K562 (cell line): ENCODE measurements around the gene GNAI1. TPM values are rescaled to one million over a fixed set of nuclear protein-coding genes. Genes with fewer than 3 reads are reported as not detected.

Experiments used
- ATAC-seq: fragments of 200-7000 bp; cut with Tn5 transposase; 3 replicates; pipeline ENCODE4 v1.9.1; 2020; ENCODE audit warnings: moderate library complexity
- BruUV-seq: library from RNA; stranded (reverse); fragments of 400-500 nt; replicated peaks from 2 replicates; lab custom pipeline; 2021; lab: Mats Ljungman, UMichigan
- CTCF ChIA-PET: fragments of 300-600 bp; formaldehyde crosslinking; extraction: SDS; loops from one replicate; lab custom pipeline; 2021; ENCODE audit warnings: low intra/inter-chr PET ratio; lab: Yijun Ruan, JAX
- POLR2A ChIA-PET: fragments of 300-600, 350-650 bp; sonication (Branson Sonifier 250); formaldehyde crosslinking; extraction: SDS; loops from one replicate; lab custom pipeline; 2021; ENCODE audit warnings: antibody characterized with exemption, inconsistent platforms; lab: Yijun Ruan, JAX
- DNase-seq, 4 experiments: peaks; one replicate each; pipeline versions ENCODE4 v3.0.0 to v3.0.0-alpha.2; 2011 to 2018; ENCODE audit warnings: low spot score in 3 of 4, mixed read lengths in 3 of 4; ENCODE audit errors: extremely low read depth in 1 of 4
- FAIRE-seq: peaks from 2 replicates; lab custom pipeline; 2011; peaks lifted over from hg19 to GRCh38; lab: Jason Lieb, UNC
- H2AFZ ChIP-seq: 2 replicates; pipeline ENCODE4 v1.6.0; 2011; ENCODE audit warnings: low read depth, low read length, control low read depth, inconsistent platforms
- H3K27ac ChIP-seq: fragments of 200-600 bp; 3 replicates; pipeline ENCODE4 v1.8.0; 2011; ENCODE audit warnings: low read depth, mild to moderate bottlenecking, control low read depth, inconsistent platforms, low read length, moderate library complexity, mixed read lengths; ENCODE audit errors: extremely low read depth
- H3K27me3 ChIP-seq, 2 experiments: fragments of 300-600 bp in 1 of 2; 2 replicates in 1 of 2; 3 replicates in 1 of 2; pipeline versions ENCODE4 v1.6.0 to v1.8.0; 2011; ENCODE audit warnings: inconsistent platforms in 2 of 2, low read length in 2 of 2, mild to moderate bottlenecking in 1 of 2, mixed read lengths in 1 of 2, moderate library complexity in 1 of 2; ENCODE audit not compliant: control insufficient read depth in 2 of 2, insufficient read depth in 2 of 2
- H3K36me3 ChIP-seq: fragments of 300-600 bp; 3 replicates; pipeline ENCODE4 v1.8.0; 2011; ENCODE audit warnings: mild to moderate bottlenecking, low read length, inconsistent platforms; ENCODE audit not compliant: control insufficient read depth, insufficient read depth
- H3K4me1 ChIP-seq, 2 experiments: fragments of 200-600 bp in 1 of 2; replicated peaks in 1 of 2; 2 replicates in 1 of 2; 3 replicates in 1 of 2; pipeline versions ENCODE4 v1.5.1 to v1.8.0; 2011; ENCODE audit warnings: inconsistent platforms in 2 of 2, low read length in 2 of 2, mild to moderate bottlenecking in 1 of 2, mixed read lengths in 1 of 2, moderate library complexity in 1 of 2; ENCODE audit not compliant: control insufficient read depth in 2 of 2, insufficient read depth in 2 of 2
- H3K4me2 ChIP-seq: 2 replicates; pipeline ENCODE4 v1.6.1; 2011; ENCODE audit warnings: low read length, control low read depth, inconsistent platforms, mixed read lengths; ENCODE audit not compliant: insufficient read depth
- H3K4me3 ChIP-seq: fragments of 200-600 bp; sonication (generic), shearing (Covaris generic); 2 replicates; pipeline ENCODE4 v1.5.1; 2016; ENCODE audit warnings: control low read depth, inconsistent platforms
- H3K79me2 ChIP-seq: fragments of 200-600 bp; 3 replicates; pipeline ENCODE4 v1.8.0; 2011; ENCODE audit warnings: low read length, inconsistent platforms; ENCODE audit not compliant: control insufficient read depth, insufficient read depth
- H3K9ac ChIP-seq, 2 experiments: 2 replicates each; pipeline versions ENCODE4 v1.6.0 to v1.6.1; 2011; ENCODE audit warnings: low read depth in 2 of 2, low read length in 2 of 2, control low read depth in 1 of 2, inconsistent platforms in 1 of 2, mild to moderate bottlenecking in 1 of 2, mixed read lengths in 1 of 2; ENCODE audit not compliant: insufficient read depth in 1 of 2
- H3K9me1 ChIP-seq: one replicate; pipeline ENCODE4 v1.6.0; 2011; ENCODE audit warnings: inconsistent platforms, mild to moderate bottlenecking, low read length, moderate library complexity; ENCODE audit not compliant: control insufficient read depth, insufficient read depth
- H3K9me3 ChIP-seq: replicated peaks from 2 replicates; pipeline ENCODE4 v1.5.1; 2011; ENCODE audit warnings: low read depth, low read length, inconsistent platforms; ENCODE audit not compliant: control insufficient read depth, insufficient read depth
- H4K20me1 ChIP-seq: replicated peaks from 2 replicates; pipeline ENCODE4 v1.6.1; 2011; ENCODE audit warnings: low read length, inconsistent platforms, mixed read lengths; ENCODE audit not compliant: control insufficient read depth, insufficient read depth
- HCFC1 ChIP-seq: IDR thresholded peaks from 2 replicates; pipeline ENCODE4 v1.6.1; 2012; ENCODE audit warnings: low read depth, low read length, improper control_type of control experiment
- HNRNPK ChIP-seq: fragments of 200-400 bp; formaldehyde crosslinking; IDR thresholded peaks from one replicate; pipeline ENCODE4 v1.6.1; 2018; ENCODE audit warnings: mild to moderate bottlenecking, low read depth, low read length; ENCODE audit not compliant: poor library complexity, severe bottlenecking
- MYNN ChIP-seq, 2 experiments: sonication (generic); formaldehyde crosslinking in 1 of 2; IDR thresholded peaks; 2 replicates each; pipeline versions ENCODE4 v1.5.0 to v1.6.1; 2016 to 2020; ENCODE audit warnings: antibody characterized with exemption in 1 of 2, missing genetic modification reagents in 1 of 2
- PHF20 ChIP-seq: fragments of 450-650 bp; IDR thresholded peaks from 2 replicates; pipeline ENCODE4 v1.6.1; 2018; ENCODE audit not compliant: partially characterized antibody
- RAD51 ChIP-seq: fragments of 450-650 bp; IDR thresholded peaks from 2 replicates; pipeline ENCODE4 v1.7.1; 2016; ENCODE audit warnings: low read depth, mild to moderate bottlenecking, borderline replicate concordance
- RBBP5 ChIP-seq: fragments of 200-600 bp; sonication (generic); IDR thresholded peaks from 2 replicates; pipeline ENCODE4 v1.6.1; 2012; ENCODE audit warnings: borderline replicate concordance, mild to moderate bottlenecking, low read length, control low read depth, inconsistent platforms; ENCODE audit not compliant: insufficient read depth, poor library complexity, severe bottlenecking
- RBM22 ChIP-seq: fragments of 200-400 bp; formaldehyde crosslinking; IDR thresholded peaks from 2 replicates; pipeline ENCODE4 v1.6.1; 2018; ENCODE audit warnings: low read length, low read depth; ENCODE audit not compliant: poor library complexity, severe bottlenecking
- SUPT5H ChIP-seq: fragments of 450-650 bp; IDR thresholded peaks from 2 replicates; pipeline ENCODE4 v1.6.1; 2016
- TAF7 ChIP-seq: fragments of 450-650 bp; IDR thresholded peaks from 2 replicates; pipeline ENCODE4 v1.6.1; 2016; ENCODE audit warnings: missing genetic modification characterization, missing compliant biosample characterization
- ZBTB1 ChIP-seq: sonication (generic); formaldehyde crosslinking; IDR thresholded peaks from 2 replicates; pipeline ENCODE4 v1.8.1; 2023; ENCODE audit warnings: missing genetic modification reagents, low read depth, mild to moderate bottlenecking, borderline replicate concordance
- ZNF316 ChIP-seq: fragments of 450-650 bp; IDR thresholded peaks from 2 replicates; pipeline ENCODE4 v1.6.1; 2016
- WGBS: fragments of 100-300 bp; shearing (Covaris generic); methylation state at CpG from one replicate; pipeline ENCODE4 v1.1.6; 2016; ENCODE audit warnings: low coverage, mixed read lengths; ENCODE audit not compliant: insufficient coverage; ENCODE audit errors: missing lambda C conversion rate; 5-methylcytosine and 5-hydroxymethylcytosine counted together
- in situ Hi-C: fragments of 300-500 bp; cut with MboI; formaldehyde crosslinking; loops from 4 replicates; pipeline ENCODE4 v1.15.0; 2018; ENCODE audit warnings: inconsistent platforms, mixed read lengths
- intact Hi-C: fragments of 100-400 bp; cut with micrococcal nuclease; formaldehyde crosslinking; loops from 2 replicates; pipeline ENCODE4 v1.14.2; 2022
- polyA plus RNA-seq, 8 experiments: library from polyadenylated mRNA; depleted of rRNA in 4 of 8; stranded (reverse) in 5 of 8; unstranded in 3 of 8; fragments of >200 nt; fragmentation: Nextera tagmentation in 2 of 8; fragmentation: Illumina TruSeq in 1 of 8; extraction: Ambion mirVana in 2 of 8; extraction: Trizol in 1 of 8; gene quantifications; 2 replicates each; pipeline versions ENCODE4 v1.2.1 to v1.2.3, GENCODE V29; 2011 to 2014; ENCODE audit warnings: inconsistent platforms in 1 of 8, missing spikeins in 1 of 8
- total RNA-seq, 7 experiments: library from RNA; depleted of rRNA in 6 of 7; stranded (reverse); fragments of >200 nt in 6 of 7; fragmentation: Illumina TruSeq in 2 of 7; extraction: Trizol in 2 of 7; gene quantifications; 2 replicates each; pipeline versions ENCODE4 v1.2.1 to v1.2.3, GENCODE V29; 2011 to 2021; ENCODE audit warnings: low replicate concordance in 1 of 7
- TF ChIP-seq, protein P1 (sequence below): IDR thresholded peaks from 3 replicates; pipeline ENCODE4 v1.6.1; 2011; ENCODE audit warnings: borderline replicate concordance, mild to moderate bottlenecking; ENCODE audit not compliant: insufficient read length, insufficient read depth
- TF ChIP-seq, protein P2 (sequence below), 3 experiments: fragments of 200-800 bp in 1 of 3; sonication (Bioruptor generic) in 1 of 3; sonication (generic) in 1 of 3; formaldehyde crosslinking in 1 of 3; IDR thresholded peaks; 2 replicates each; pipeline versions ENCODE4 v1.6.1 to v1.8.0; 2016 to 2022; ENCODE audit warnings: mild to moderate bottlenecking in 2 of 3, missing compliant biosample characterization in 2 of 3, missing genetic modification characterization in 2 of 3, missing genetic modification reagents in 1 of 3
- TF ChIP-seq, protein P3 (sequence below): fragments of 450-650 bp; IDR thresholded peaks from 2 replicates; pipeline ENCODE4 v1.6.1; 2016
- TF ChIP-seq, protein P4 (sequence below), 2 experiments: fragments of 450-650 bp in 1 of 2; IDR thresholded peaks; 2 replicates each; pipeline ENCODE4 v1.6.1; 2011 to 2017; ENCODE audit warnings: low read depth in 2 of 2, antibody characterized with exemption in 1 of 2, borderline replicate concordance in 1 of 2, low read length in 1 of 2, mild to moderate bottlenecking in 1 of 2, mixed read lengths in 1 of 2; ENCODE audit not compliant: control insufficient read depth in 1 of 2

The GNAI1 gene
- total and polyA plus RNA-seq, 9 of the 15 experiments (the other 6 are each of a cell fraction or from before 2014, with no cell fraction given): 0.03 to 0.13 (median 0.08) TPM; not detected in 6

DNA sequence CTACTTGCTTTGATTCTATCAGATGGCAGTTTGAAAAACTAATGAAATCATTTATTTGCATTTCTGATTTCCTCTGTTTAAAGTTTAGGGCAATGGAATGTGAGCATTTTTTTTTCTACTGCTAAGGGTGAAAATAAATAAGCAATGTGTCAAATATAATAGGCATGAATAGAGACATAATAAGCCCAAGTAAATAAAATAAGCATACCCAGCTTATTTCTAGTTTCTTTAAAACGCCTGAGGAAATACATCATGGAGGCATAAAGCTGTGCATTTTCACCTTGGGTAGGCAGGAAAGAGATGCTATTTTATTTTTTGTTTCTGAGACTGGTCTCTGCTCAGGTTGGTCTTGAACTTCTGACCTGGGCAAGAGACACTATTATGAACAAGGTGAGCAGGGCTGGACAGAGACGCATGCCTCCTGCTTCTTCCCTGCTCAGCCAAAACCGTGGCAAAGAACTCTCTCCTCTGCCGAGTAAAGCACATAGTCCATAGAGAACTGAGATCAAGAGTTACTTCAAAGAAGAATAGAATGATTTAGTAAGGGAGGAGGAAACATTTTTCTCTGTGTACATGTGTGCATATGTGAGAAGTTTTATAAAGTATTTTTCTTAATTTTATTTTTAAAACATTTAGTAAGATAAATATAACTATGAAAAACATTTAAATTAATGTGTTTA is 138.1 kb downstream of the GNAI1 start:
- no peaks in the 10 kb centered on the region for H3K4me1 ChIP-seq
- no peak overlapping the region for H3K9ac ChIP-seq
- H3K36me3 ChIP-seq: no peaks in the 10 kb centered on the region
- no peaks in the 10 kb centered on the region for H3K9me1 ChIP-seq
- no peak overlapping the region for H2AFZ ChIP-seq
- H3K27me3 ChIP-seq: no peaks in the 10 kb centered on the region
- no peak overlapping the region for H3K4me3 ChIP-seq
- BruUV-seq: no TSS peak
- no peaks in the 10 kb centered on the region for H4K20me1 ChIP-seq
- FAIRE-seq: no peak
- no peak overlapping the region for H3K4me2 ChIP-seq
- WGBS: 0% methylated on average over 4 of the region's 4 CpGs
- H3K79me2 ChIP-seq: no peaks in the 10 kb centered on the region
- no peak overlapping the region for H3K27ac ChIP-seq
- intact Hi-C loops (no loop called here), in situ Hi-C loops (no loop called here)
- CTCF ChIA-PET: no interaction called here
- no peak for DNase-seq
- POLR2A ChIA-PET: no interaction called here
- no peak for ATAC-seq
- H3K9me3 ChIP-seq: no peaks in the 10 kb centered on the region
- TF ChIP-seq, protein P1, sequence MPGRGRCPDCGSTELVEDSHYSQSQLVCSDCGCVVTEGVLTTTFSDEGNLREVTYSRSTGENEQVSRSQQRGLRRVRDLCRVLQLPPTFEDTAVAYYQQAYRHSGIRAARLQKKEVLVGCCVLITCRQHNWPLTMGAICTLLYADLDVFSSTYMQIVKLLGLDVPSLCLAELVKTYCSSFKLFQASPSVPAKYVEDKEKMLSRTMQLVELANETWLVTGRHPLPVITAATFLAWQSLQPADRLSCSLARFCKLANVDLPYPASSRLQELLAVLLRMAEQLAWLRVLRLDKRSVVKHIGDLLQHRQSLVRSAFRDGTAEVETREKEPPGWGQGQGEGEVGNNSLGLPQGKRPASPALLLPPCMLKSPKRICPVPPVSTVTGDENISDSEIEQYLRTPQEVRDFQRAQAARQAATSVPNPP: no peak
- TF ChIP-seq RBM22 (no peak), MYNN (IDR thresholded peaks at IDR 0.05) (no peak), MYNN (CRISPR knock-in tag; IDR thresholded peaks at IDR 0.05) (no peak), PHF20 (no peak), SUPT5H (no peak), HCFC1 (no peak), RAD51 (no peak), ZBTB1 (CRISPR knock-in tag) (no peak), RBBP5 (no peak), ZNF316 (no peak), TAF7 (tag) (no peak), HNRNPK (no peak)
- TF ChIP-seq, protein P2, sequence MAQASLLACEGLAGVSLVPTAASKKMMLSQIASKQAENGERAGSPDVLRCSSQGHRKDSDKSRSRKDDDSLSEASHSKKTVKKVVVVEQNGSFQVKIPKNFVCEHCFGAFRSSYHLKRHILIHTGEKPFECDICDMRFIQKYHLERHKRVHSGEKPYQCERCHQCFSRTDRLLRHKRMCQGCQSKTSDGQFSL (CRISPR knock-in tag; IDR thresholded peaks at IDR 0.05): no peak
- TF ChIP-seq, protein P2 (tag; IDR thresholded peaks at IDR 0.05): no peak
- TF ChIP-seq, protein P3, sequence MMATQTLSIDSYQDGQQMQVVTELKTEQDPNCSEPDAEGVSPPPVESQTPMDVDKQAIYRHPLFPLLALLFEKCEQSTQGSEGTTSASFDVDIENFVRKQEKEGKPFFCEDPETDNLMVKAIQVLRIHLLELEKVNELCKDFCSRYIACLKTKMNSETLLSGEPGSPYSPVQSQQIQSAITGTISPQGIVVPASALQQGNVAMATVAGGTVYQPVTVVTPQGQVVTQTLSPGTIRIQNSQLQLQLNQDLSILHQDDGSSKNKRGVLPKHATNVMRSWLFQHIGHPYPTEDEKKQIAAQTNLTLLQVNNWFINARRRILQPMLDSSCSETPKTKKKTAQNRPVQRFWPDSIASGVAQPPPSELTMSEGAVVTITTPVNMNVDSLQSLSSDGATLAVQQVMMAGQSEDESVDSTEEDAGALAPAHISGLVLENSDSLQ: no peak
- TF ChIP-seq, protein P4, sequence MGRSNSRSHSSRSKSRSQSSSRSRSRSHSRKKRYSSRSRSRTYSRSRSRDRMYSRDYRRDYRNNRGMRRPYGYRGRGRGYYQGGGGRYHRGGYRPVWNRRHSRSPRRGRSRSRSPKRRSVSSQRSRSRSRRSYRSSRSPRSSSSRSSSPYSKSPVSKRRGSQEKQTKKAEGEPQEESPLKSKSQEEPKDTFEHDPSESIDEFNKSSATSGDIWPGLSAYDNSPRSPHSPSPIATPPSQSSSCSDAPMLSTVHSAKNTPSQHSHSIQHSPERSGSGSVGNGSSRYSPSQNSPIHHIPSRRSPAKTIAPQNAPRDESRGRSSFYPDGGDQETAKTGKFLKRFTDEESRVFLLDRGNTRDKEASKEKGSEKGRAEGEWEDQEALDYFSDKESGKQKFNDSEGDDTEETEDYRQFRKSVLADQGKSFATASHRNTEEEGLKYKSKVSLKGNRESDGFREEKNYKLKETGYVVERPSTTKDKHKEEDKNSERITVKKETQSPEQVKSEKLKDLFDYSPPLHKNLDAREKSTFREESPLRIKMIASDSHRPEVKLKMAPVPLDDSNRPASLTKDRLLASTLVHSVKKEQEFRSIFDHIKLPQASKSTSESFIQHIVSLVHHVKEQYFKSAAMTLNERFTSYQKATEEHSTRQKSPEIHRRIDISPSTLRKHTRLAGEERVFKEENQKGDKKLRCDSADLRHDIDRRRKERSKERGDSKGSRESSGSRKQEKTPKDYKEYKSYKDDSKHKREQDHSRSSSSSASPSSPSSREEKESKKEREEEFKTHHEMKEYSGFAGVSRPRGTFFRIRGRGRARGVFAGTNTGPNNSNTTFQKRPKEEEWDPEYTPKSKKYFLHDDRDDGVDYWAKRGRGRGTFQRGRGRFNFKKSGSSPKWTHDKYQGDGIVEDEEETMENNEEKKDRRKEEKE (IDR thresholded peaks at IDR 0.05; ENCODE audit: borderline replicate concordance in 1 of 2, control insufficient read depth in 1 of 2, low read depth in 2 of 2, low read length in 1 of 2): no peak
